MCF 10A (cell line): ENCODE data around the gene APBA1. TPM values are rescaled to one million over a fixed set of nuclear protein-coding genes. Genes with fewer than 3 reads are reported as not detected.

Experiments
- BruUV-seq: library from RNA; stranded (reverse); fragments of 400-500 nt; replicated peaks from 2 replicates; lab custom pipeline; 2021; lab: Mats Ljungman, UMichigan
- CTCF ChIA-PET: fragments of 300-600 bp; sonication (Branson Sonifier 250); formaldehyde crosslinking; extraction: SDS; loops from one replicate; lab custom pipeline; 2021; ENCODE audit warnings: antibody characterized with exemption, inconsistent platforms; lab: Yijun Ruan, JAX
- POLR2A ChIA-PET: fragments of 300-600, 350-650 bp; sonication (Branson Sonifier 250); formaldehyde crosslinking; extraction: SDS; loops from one replicate; lab custom pipeline; 2020; ENCODE audit warnings: antibody characterized with exemption, inconsistent platforms; lab: Yijun Ruan, JAX
- DNase-seq: peaks from one replicate; pipeline ENCODE4 v3.0.0-alpha.2; 2018; ENCODE audit not compliant: unreplicated experiment
- H3K27ac Mint-ChIP-seq: one replicate; pipeline ENCODE4 v1.8.0; 2022; ENCODE audit warnings: mild to moderate bottlenecking, low read depth, mixed read lengths; ENCODE audit not compliant: unreplicated experiment
- H3K27me3 Mint-ChIP-seq: one replicate; pipeline ENCODE4 v1.8.0; 2022; ENCODE audit warnings: mixed read lengths; ENCODE audit not compliant: insufficient read depth, unreplicated experiment
- H3K36me3 Mint-ChIP-seq: one replicate; pipeline ENCODE4 v1.8.0; 2022; ENCODE audit warnings: mild to moderate bottlenecking, moderate library complexity, mixed read lengths; ENCODE audit not compliant: insufficient read depth, unreplicated experiment
- H3K4me1 Mint-ChIP-seq: one replicate; pipeline ENCODE4 v1.8.0; 2022; ENCODE audit warnings: mixed read lengths; ENCODE audit not compliant: insufficient read depth, unreplicated experiment
- H3K4me3 Mint-ChIP-seq: one replicate; pipeline ENCODE4 v1.8.0; 2022; ENCODE audit warnings: mild to moderate bottlenecking, moderate library complexity, mixed read lengths; ENCODE audit not compliant: unreplicated experiment
- H3K9me3 Mint-ChIP-seq: one replicate; pipeline ENCODE4 v1.8.0; 2022; ENCODE audit warnings: mixed read lengths; ENCODE audit not compliant: unreplicated experiment
- intact Hi-C: fragments of 100-400 bp; cut with micrococcal nuclease; formaldehyde crosslinking; loops from 2 replicates; pipeline ENCODE4 v1.14.1; 2022
- total RNA-seq: library from RNA; stranded (reverse); gene quantifications from 2 replicates; pipeline ENCODE4 v1.2.3, GENCODE V29; 2022
- TF ChIP-seq, protein P1 (sequence below): fragments of 200-600 bp; IDR thresholded peaks from one replicate; pipeline ENCODE4 v1.8.0; 2022; ENCODE audit warnings: antibody characterized with exemption, mild to moderate bottlenecking; ENCODE audit not compliant: unreplicated experiment

Gene APBA1
- total RNA-seq, 1 experiment from 2014 or later = 0.07 TPM

DNA sequence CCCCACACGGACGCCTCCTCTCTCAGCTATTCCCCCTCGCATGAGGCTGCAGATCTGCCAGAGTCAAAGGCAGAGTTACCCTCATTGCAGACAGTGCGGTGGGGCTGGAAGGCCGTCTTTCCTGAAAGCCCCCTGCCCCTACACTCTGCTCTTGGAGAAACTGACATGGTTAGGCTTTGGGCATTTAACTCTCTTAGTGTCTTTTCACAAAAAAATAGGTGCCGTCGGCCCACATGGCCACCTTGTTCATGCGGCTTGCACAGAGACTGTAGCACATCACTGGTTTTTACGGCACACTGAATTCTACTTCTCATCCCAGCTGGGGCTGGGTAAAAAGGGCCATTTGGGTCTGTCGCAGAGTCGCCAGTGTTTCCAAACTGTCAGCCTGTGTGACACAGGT, 239.5 kb downstream of the APBA1 start:
- Mint-ChIP-seq H3K4me1 (no peaks in the 10 kb centered on the region), H3K27ac (no peak overlapping the region), H3K4me3 (no peak overlapping the region), H3K27me3 (peaks cover 18% of the 10 kb centered on the region), H3K9me3 (no peaks in the 10 kb centered on the region), H3K36me3 (no peaks in the 10 kb centered on the region)
- POLR2A ChIA-PET = no interaction called here
- DNase-seq = no peak
- BruUV-seq = no TSS peak
- TF ChIP-seq, protein P1, sequence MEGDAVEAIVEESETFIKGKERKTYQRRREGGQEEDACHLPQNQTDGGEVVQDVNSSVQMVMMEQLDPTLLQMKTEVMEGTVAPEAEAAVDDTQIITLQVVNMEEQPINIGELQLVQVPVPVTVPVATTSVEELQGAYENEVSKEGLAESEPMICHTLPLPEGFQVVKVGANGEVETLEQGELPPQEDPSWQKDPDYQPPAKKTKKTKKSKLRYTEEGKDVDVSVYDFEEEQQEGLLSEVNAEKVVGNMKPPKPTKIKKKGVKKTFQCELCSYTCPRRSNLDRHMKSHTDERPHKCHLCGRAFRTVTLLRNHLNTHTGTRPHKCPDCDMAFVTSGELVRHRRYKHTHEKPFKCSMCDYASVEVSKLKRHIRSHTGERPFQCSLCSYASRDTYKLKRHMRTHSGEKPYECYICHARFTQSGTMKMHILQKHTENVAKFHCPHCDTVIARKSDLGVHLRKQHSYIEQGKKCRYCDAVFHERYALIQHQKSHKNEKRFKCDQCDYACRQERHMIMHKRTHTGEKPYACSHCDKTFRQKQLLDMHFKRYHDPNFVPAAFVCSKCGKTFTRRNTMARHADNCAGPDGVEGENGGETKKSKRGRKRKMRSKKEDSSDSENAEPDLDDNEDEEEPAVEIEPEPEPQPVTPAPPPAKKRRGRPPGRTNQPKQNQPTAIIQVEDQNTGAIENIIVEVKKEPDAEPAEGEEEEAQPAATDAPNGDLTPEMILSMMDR = no peak
- CTCF ChIA-PET = interaction anchor here (0.6 to 1.3 kb wide), 2 partner anchors 10 to 939 kb away, joined by 3 to 5 read pairs; no protein-coding TSS in a partner anchor
- intact Hi-C loops = no loop called here

DNA sequence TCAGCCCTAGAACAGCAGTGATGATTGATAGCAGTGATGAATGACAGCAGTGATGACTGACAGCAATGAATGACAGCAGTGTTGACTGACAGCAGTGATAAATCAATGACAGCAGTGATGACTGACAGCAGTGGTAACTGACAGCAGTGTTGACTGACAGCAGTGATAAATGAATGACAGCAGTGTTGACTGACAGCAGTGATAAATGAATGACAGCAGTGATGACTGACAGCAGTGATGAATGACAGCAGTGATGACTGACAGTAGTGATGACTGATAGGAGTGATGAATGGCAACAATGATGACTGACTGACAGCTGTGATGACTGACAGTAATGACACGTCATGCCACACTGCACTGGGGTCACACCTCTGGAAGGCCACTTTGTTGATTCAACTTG, 240.4 kb downstream of the APBA1 start:
- Mint-ChIP-seq H3K4me1 (no peaks in the 10 kb centered on the region), H3K9me3 (no peaks in the 10 kb centered on the region), H3K27me3 (peaks cover 18% of the 10 kb centered on the region), H3K4me3 (no peak overlapping the region), H3K36me3 (no peaks in the 10 kb centered on the region), H3K27ac (no peak overlapping the region)
- TF ChIP-seq, protein P1 = no peak
- intact Hi-C loops = no loop called here
- ChIA-PET CTCF (interaction anchor here (0.6 to 1.3 kb wide), 2 partner anchors 9 to 239 kb away, joined by 3 to 5 read pairs; no protein-coding TSS in a partner anchor), POLR2A (no interaction called here)
- no peak for DNase-seq
- BruUV-seq = no TSS peak

GRCh38 chr9:69431203-69431602, 241.0 kb downstream of the APBA1 start:
- BruUV-seq = no TSS peak
- DNase-seq = no peak
- H3K27me3 Mint-ChIP-seq = peaks cover 18% of the 10 kb centered on the region
- CTCF ChIA-PET = interaction anchor here (1.3 kb wide), 1 partner anchor 9 kb away, joined by 5 read pairs; no protein-coding TSS in a partner anchor
- intact Hi-C loops = no loop called here
- H3K9me3 Mint-ChIP-seq = no peaks in the 10 kb centered on the region
- no peaks in the 10 kb centered on the region for H3K36me3 Mint-ChIP-seq
- no peaks in the 10 kb centered on the region for H3K4me1 Mint-ChIP-seq
- no peak overlapping the region for H3K4me3 Mint-ChIP-seq
- H3K27ac Mint-ChIP-seq = no peak overlapping the region
- POLR2A ChIA-PET = no interaction called here
- TF ChIP-seq, protein P1 = no peak

- no TSS peak for BruUV-seq
- Mint-ChIP-seq H3K4me3 (no peak overlapping the region), H3K9me3 (no peaks in the 10 kb centered on the region), H3K36me3 (no peaks in the 10 kb centered on the region), H3K4me1 (no peaks in the 10 kb centered on the region), H3K27me3 (peaks cover 18% of the 10 kb centered on the region), H3K27ac (no peak overlapping the region)
- ChIA-PET POLR2A (no interaction called here), CTCF (interaction anchor here (1.0 to 1.3 kb wide), 2 partner anchors 8 to 9 kb away, joined by 3 to 5 read pairs; no protein-coding TSS in a partner anchor)
- TF ChIP-seq, protein P1 = no peak
- no peak for DNase-seq
- intact Hi-C loops = no loop called here
Measured at GRCh38 chr9:69430206-69430605, 242.0 kb downstream of the APBA1 start.
